Keratinocyte (primary cell): ENCODE results near the gene SLC1A2.

Source experiments
- EZH2 ChIP-seq: IDR thresholded peaks from one replicate; pipeline ENCODE4 v1.6.1; 2012; ENCODE audit warnings: inconsistent platforms, mild to moderate bottlenecking, low read length, moderate library complexity
- TF ChIP-seq, protein P1 (sequence below), 3 experiments: IDR thresholded peaks in 1 of 3; conservative IDR thresholded peaks in 1 of 3; optimal IDR thresholded peaks in 1 of 3; 2 replicates in 2 of 3; 3 replicates in 1 of 3; pipeline versions ENCODE3 to v1.5.1; 2011; ENCODE audit warnings: low read length in 3 of 3, mild to moderate bottlenecking in 3 of 3, moderate library complexity in 2 of 3, control low read depth in 1 of 3, inconsistent platforms in 1 of 3; ENCODE audit not compliant: insufficient read depth in 2 of 3; ENCODE audit errors: extremely low read depth in 1 of 3

DNA sequence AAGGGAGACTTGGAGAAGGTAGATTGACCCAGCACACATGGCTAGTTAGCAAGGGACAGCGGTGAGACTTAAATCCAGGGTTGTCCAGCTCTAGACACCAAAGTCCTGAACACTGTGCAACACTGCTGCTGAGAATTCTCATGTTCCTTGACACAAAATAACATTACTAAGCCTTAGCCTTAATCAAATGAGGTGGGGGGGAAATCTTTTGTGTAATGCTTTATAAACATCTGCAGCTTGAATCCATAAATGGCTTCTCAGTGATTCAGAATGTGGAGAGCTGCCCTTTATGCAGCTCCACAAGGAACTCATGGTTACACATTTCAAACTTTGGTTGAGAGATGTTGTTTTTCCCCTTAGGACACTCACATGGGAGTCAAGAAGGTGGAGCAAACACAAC is 200.4 kb downstream of the SLC1A2 start:
- no peak for TF ChIP-seq EZH2
- TF ChIP-seq, protein P1, sequence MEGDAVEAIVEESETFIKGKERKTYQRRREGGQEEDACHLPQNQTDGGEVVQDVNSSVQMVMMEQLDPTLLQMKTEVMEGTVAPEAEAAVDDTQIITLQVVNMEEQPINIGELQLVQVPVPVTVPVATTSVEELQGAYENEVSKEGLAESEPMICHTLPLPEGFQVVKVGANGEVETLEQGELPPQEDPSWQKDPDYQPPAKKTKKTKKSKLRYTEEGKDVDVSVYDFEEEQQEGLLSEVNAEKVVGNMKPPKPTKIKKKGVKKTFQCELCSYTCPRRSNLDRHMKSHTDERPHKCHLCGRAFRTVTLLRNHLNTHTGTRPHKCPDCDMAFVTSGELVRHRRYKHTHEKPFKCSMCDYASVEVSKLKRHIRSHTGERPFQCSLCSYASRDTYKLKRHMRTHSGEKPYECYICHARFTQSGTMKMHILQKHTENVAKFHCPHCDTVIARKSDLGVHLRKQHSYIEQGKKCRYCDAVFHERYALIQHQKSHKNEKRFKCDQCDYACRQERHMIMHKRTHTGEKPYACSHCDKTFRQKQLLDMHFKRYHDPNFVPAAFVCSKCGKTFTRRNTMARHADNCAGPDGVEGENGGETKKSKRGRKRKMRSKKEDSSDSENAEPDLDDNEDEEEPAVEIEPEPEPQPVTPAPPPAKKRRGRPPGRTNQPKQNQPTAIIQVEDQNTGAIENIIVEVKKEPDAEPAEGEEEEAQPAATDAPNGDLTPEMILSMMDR (optimal IDR thresholded peaks at IDR 0.05 in 1 of 3, IDR thresholded peaks at IDR 0.05 in 1 of 3, conservative IDR thresholded peaks at IDR 0.05 in 1 of 3; ENCODE audit: extremely low read depth in 1 of 3, insufficient read depth in 2 of 3, low read length in 3 of 3), result no peak
